Astrocyte of the spinal cord (primary cell): ENCODE measurements around the gene HAP1.

Experiments used
- DNase-seq: peaks from one replicate; pipeline ENCODE4 v3.0.0; 2011; ENCODE audit warnings: low read depth, low spot score
- H3K4me3 ChIP-seq: 2 replicates; pipeline ENCODE4 v1.5.1; 2011; ENCODE audit warnings: low read depth, mild to moderate bottlenecking, low read length, moderate library complexity
- CTCF ChIP-seq: IDR thresholded peaks from 2 replicates; pipeline ENCODE4 v1.5.1; 2012; ENCODE audit warnings: low read depth, mild to moderate bottlenecking, low read length, inconsistent platforms
- in situ Hi-C: cut with HindIII; loops from 2 replicates; pipeline ENCODE4 v1.10.0; 2017; ENCODE audit warnings: low sequenced_read_pairs

The HAP1 gene

GRCh38 chr17:41762841-41763240, 28.4 kb upstream of the HAP1 start:
- no peak overlapping the region for H3K4me3 ChIP-seq
- in situ Hi-C loops: no loop called here
- no peak for TF ChIP-seq CTCF
- DNase-seq: no peak

- in situ Hi-C loops: no loop called here
- no peak for DNase-seq
- no peak for TF ChIP-seq CTCF
- no peak overlapping the region for H3K4me3 ChIP-seq
These were observed 27.9 kb upstream of the HAP1 start for GRCh38 chr17:41762391-41762790.

- no peak for TF ChIP-seq CTCF
- in situ Hi-C loops: no loop called here
- DNase-seq: no peak
- no peak overlapping the region for H3K4me3 ChIP-seq
These were observed 26.4 kb upstream of the HAP1 start for GRCh38 chr17:41760878-41761277.

- in situ Hi-C loops: no loop called here
- no peak for TF ChIP-seq CTCF
- DNase-seq: no peak
- H3K4me3 ChIP-seq: no peak overlapping the region
These were observed 24.2 kb upstream of the HAP1 start for GRCh38 chr17:41758601-41759000.

GRCh38 chr17:41754066-41754465, 19.6 kb upstream of the HAP1 start:
- no peak overlapping the region for H3K4me3 ChIP-seq
- no peak for TF ChIP-seq CTCF
- in situ Hi-C loops: no loop called here
- no peak for DNase-seq

- no peak for DNase-seq
- in situ Hi-C loops: no loop called here
These were observed 16.8 kb upstream of the HAP1 start for GRCh38 chr17:41751288-41751687.

More at GRCh38 chr17:41751288-41751687, 16.8 kb upstream of the HAP1 start:
- H3K4me3 ChIP-seq: no peak overlapping the region
- TF ChIP-seq CTCF: no peak
